BLaER1 treated with 17β-estradiol and CSF1 and Interleukin-3, amounts not matched to agents 10 nM and 100 nM (cell line): Measurements from ENCODE around the gene PSMC4.

Source experiments
- H3K27ac ChIP-seq, 11 experiments: shearing (Covaris generic); formaldehyde crosslinking; 2 replicates each; pipeline ENCODE4 v1.8.1; 2022
- H3K27me3 ChIP-seq, 11 experiments: shearing (Covaris generic); formaldehyde crosslinking; 2 replicates each; pipeline ENCODE4 v1.8.1; 2022
- H3K36me3 ChIP-seq, 11 experiments: shearing (Covaris generic); formaldehyde crosslinking; 2 replicates each; pipeline ENCODE4 v1.8.1; 2022
- H3K4me1 ChIP-seq, 10 experiments: shearing (Covaris generic); formaldehyde crosslinking; 2 replicates each; pipeline ENCODE4 v1.8.1; 2022
- H3K4me2 ChIP-seq, 11 experiments: shearing (Covaris generic); formaldehyde crosslinking; 2 replicates each; pipeline ENCODE4 v1.8.1; 2022
- H3K4me3 ChIP-seq, 10 experiments: shearing (Covaris generic); formaldehyde crosslinking; 2 replicates each; pipeline ENCODE4 v1.8.1; 2022
- H3K9ac ChIP-seq, 11 experiments: shearing (Covaris generic); formaldehyde crosslinking; 2 replicates each; pipeline ENCODE4 v1.8.1; 2022
- H3K9me3 ChIP-seq, 11 experiments: shearing (Covaris generic); formaldehyde crosslinking; replicated peaks in 1 of 11; 2 replicates each; pipeline ENCODE4 v1.8.1; 2022
- H4K20me1 ChIP-seq, 11 experiments: shearing (Covaris generic); formaldehyde crosslinking; 2 replicates each; pipeline ENCODE4 v1.8.1; 2022
- Cebpa-rat ChIP-seq, 11 experiments: shearing (Covaris generic); IDR thresholded peaks; 2 replicates each; pipeline ENCODE4 v1.8.1; 2022

Gene PSMC4

GRCh38 chr19:39986643-39987042 is 15.7 kb downstream of the PSMC4 start:
- Histone ChIP-seq H3K4me2 (no peak overlapping the region), H3K4me1 (peaks cover 0 to 26% (median 0%) of the 10 kb centered on the region in 10 experiments; a peak in 5 of 20 replicates), H3K27me3 (no peaks in the 10 kb centered on the region), H3K36me3 (peaks cover 32 to 82% (median 61%) of the 10 kb centered on the region in 11 experiments), H3K9me3 (peaks cover 57 to 74% (median 68%) of the 10 kb centered on the region in 11 experiments), H3K4me3 (no peak overlapping the region; a peak in 1 of 20 replicates), H4K20me1 (peaks cover 0 to 12% (median 4%) of the 10 kb centered on the region in 11 experiments; a peak in 5 of 22 replicates), H3K9ac (no peak overlapping the region), H3K27ac (no peak overlapping the region)
- TF ChIP-seq Cebpa-rat (IDR thresholded peaks at IDR 0.05): no peak

- H3K27ac ChIP-seq: no peak overlapping the region
Measured at GRCh38 chr19:39987167-39987566, 16.2 kb downstream of the PSMC4 start.

GRCh38 chr19:39987596-39987995 is 16.6 kb downstream of the PSMC4 start:
- Histone ChIP-seq H3K4me3 (no peak overlapping the region), H3K27ac (no peak overlapping the region), H3K9ac (no peak overlapping the region), H3K4me2 (no peak overlapping the region), H4K20me1 (peaks cover 0 to 12% (median 3%) of the 10 kb centered on the region in 11 experiments; a peak in 5 of 22 replicates), H3K36me3 (peaks cover 23 to 77% (median 52%) of the 10 kb centered on the region in 11 experiments), H3K27me3 (no peaks in the 10 kb centered on the region), H3K9me3 (peaks cover 47 to 67% (median 64%) of the 10 kb centered on the region in 11 experiments), H3K4me1 (peaks cover 0 to 26% (median 0%) of the 10 kb centered on the region in 10 experiments; a peak in 5 of 20 replicates)
- no peak for TF ChIP-seq Cebpa-rat (IDR thresholded peaks at IDR 0.05)

More at GRCh38 chr19:39987167-39987566, 16.2 kb downstream of the PSMC4 start:
- Histone ChIP-seq H3K4me1 (peaks cover 0 to 26% (median 0%) of the 10 kb centered on the region in 10 experiments; a peak in 5 of 20 replicates), H4K20me1 (peaks cover 0 to 12% (median 3%) of the 10 kb centered on the region in 11 experiments; a peak in 5 of 22 replicates), H3K4me3 (no peak overlapping the region; a peak in 1 of 20 replicates), H3K9ac (no peak overlapping the region), H3K4me2 (no peak overlapping the region), H3K9me3 (peaks cover 52 to 71% (median 67%) of the 10 kb centered on the region in 11 experiments), H3K27me3 (no peaks in the 10 kb centered on the region), H3K36me3 (peaks cover 27 to 77% (median 56%) of the 10 kb centered on the region in 11 experiments)
- TF ChIP-seq Cebpa-rat (IDR thresholded peaks at IDR 0.05): no peak

DNA sequence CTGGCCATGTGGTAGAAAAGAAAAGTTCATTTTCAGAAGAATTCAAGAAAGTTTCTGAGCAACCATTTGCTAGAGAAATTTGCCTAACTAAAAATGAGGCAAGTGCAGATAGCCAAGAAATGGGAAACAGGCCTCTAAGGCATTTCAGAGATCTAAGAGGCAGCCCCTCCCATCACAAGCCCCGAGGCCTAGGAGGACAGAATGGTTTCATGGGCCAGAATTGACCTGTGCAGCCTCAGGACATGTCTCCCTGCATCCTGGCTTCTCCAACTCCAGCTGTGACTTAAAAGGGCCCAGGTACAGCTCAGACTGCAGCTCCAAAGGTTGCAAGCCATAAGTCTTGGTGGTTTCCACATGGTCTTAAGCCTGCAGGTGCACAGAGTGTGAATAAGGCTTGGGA is 22.6 kb downstream of the PSMC4 start:
- no peak overlapping the region for H3K27ac ChIP-seq
- peaks cover 0 to 12% (median 3%) of the 10 kb centered on the region in 11 experiments; a peak in 4 of 22 replicates for H4K20me1 ChIP-seq
- H3K4me3 ChIP-seq: peak overlapping the region in 1 of 10 experiments; percentile 14; a peak in 1 of 20 replicates
- H3K9ac ChIP-seq: no peak overlapping the region
- H3K27me3 ChIP-seq: no peaks in the 10 kb centered on the region
- H3K9me3 ChIP-seq: peaks cover 21 to 36% (median 33%) of the 10 kb centered on the region in 11 experiments
- no peak for TF ChIP-seq Cebpa-rat (IDR thresholded peaks at IDR 0.05)
- H3K4me2 ChIP-seq: no peak overlapping the region
- peaks cover 11 to 27% (median 16%) of the 10 kb centered on the region in 10 experiments for H3K4me1 ChIP-seq
- peaks cover 10 to 50% (median 27%) of the 10 kb centered on the region in 11 experiments; a peak in 21 of 22 replicates for H3K36me3 ChIP-seq

- peaks cover 11 to 27% (median 16%) of the 10 kb centered on the region in 10 experiments for H3K4me1 ChIP-seq
- no peaks in the 10 kb centered on the region for H3K27me3 ChIP-seq
- no peak overlapping the region for H3K27ac ChIP-seq
- peak overlapping the region in 1 of 10 experiments; percentile 14; a peak in 1 of 20 replicates for H3K4me3 ChIP-seq
- no peak overlapping the region for H3K4me2 ChIP-seq
- peaks cover 20 to 31% (median 28%) of the 10 kb centered on the region in 11 experiments for H3K9me3 ChIP-seq
- no peak for TF ChIP-seq Cebpa-rat (IDR thresholded peaks at IDR 0.05)
- no peak overlapping the region for H3K9ac ChIP-seq
- peaks cover 7 to 43% (median 24%) of the 10 kb centered on the region in 11 experiments; a peak in 21 of 22 replicates for H3K36me3 ChIP-seq
- peaks cover 0 to 12% (median 3%) of the 10 kb centered on the region in 11 experiments; a peak in 4 of 22 replicates for H4K20me1 ChIP-seq
Measured at GRCh38 chr19:39994361-39994760, 23.4 kb downstream of the PSMC4 start.

DNA sequence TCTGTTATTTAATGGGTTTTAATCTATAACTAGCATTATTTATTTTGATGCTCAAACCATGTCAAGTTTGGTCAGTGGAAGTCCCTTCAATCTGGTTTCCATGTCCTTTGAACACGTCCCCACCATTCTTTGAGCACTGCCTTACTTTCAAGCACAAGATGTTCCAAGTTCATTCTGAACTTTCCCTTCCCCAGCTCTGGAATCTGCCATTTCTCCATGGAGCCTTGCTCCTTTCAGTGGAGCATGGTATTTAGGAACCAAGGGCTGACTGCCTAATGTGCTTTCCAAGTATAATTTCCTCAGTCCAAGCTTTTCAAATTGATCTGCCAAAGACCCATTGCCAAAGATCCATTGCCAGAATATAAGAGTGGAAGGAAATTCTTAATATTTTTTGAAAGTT is 24.8 kb downstream of the PSMC4 start:
- Histone ChIP-seq H3K4me3 (peak overlapping the region; percentile 61 to 80 (median 70)), H3K27ac (peak overlapping the region in 6 of 11 experiments; percentile 77 to 92 (median 84); a peak in 6 of 22 replicates), H3K36me3 (peaks cover 13 to 46% (median 24%) of the 10 kb centered on the region in 11 experiments), H3K27me3 (no peaks in the 10 kb centered on the region), H3K9ac (peak overlapping the region; percentile 79 to 89 (median 83); a peak in 18 of 22 replicates), H3K9me3 (peaks cover 20 to 31% (median 28%) of the 10 kb centered on the region in 11 experiments), H3K4me2 (peak overlapping the region; percentile 81 to 99 (median 85)), H3K4me1 (peaks cover 11 to 27% (median 16%) of the 10 kb centered on the region in 10 experiments), H4K20me1 (peaks cover 0 to 8% (median 3%) of the 10 kb centered on the region in 11 experiments; a peak in 4 of 22 replicates)
- no peak for TF ChIP-seq Cebpa-rat (IDR thresholded peaks at IDR 0.05)

GRCh38 chr19:39996218-39996810 is 25.3 kb downstream of the PSMC4 start:
- Histone ChIP-seq H3K4me3 (peak overlapping the region; percentile 61 to 80 (median 70)), H3K9me3 (peaks cover 20 to 31% (median 28%) of the 10 kb centered on the region in 11 experiments), H4K20me1 (peaks cover 0 to 2% (median 0%) of the 10 kb centered on the region in 11 experiments; a peak in 4 of 22 replicates), H3K4me2 (peak overlapping the region; percentile 81 to 99 (median 85)), H3K36me3 (peaks cover 13 to 44% (median 24%) of the 10 kb centered on the region in 11 experiments), H3K4me1 (peaks cover 11 to 24% (median 16%) of the 10 kb centered on the region in 10 experiments), H3K27ac (peak overlapping the region; percentile 77 to 92 (median 83)), H3K27me3 (no peaks in the 10 kb centered on the region), H3K9ac (peak overlapping the region; percentile 79 to 89 (median 83))
- TF ChIP-seq Cebpa-rat (IDR thresholded peaks at IDR 0.05): no peak

DNA sequence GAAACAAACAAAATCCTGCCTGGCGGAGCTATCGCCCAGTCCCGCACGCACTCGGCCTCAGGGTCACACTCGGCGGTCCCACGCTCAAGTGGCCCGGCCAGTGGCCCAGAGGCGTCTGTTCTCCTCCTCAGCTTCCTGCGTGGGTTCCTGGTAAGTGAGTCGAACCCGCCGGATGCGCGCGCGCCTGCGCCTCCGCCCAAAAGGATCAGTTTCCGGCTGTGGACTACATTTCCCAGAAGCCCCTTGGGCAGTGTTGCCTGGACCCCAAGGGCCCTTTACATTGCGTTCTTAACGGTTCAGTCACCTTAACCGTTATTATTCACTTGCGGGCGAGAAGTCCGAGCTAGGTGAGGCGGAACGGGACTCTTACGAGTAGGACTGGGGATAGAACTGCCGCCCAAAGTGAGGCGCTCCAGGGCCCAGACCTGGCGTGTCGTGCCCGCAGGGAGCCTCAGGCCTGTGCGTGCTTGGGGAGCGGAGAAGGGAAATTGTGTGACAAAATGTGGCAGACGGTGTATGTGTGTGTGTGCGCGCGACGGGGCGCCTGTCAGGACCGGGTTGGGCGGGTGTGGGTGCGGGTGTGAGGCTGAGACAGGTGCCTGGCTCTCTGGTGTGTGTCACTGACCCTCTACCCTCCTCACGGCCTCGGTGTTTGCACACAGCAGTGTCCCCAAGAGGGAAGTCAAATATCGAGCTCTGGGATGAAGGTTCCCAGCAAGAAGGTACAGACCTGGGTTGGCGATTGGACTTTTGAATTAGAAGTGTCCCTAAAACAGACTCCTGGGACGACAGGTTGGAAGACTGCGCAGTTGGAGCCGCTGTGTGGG is 26.1 kb downstream of the PSMC4 start, which contains the start of gene ZNF546:
Gene ZNF546 (plus strand): TSS at position 250 of the 827 bp plus-strand sequence. CDS start 1,267 bp downstream, outside the sequence.
- Histone ChIP-seq H3K4me1 (peaks cover 11 to 21% (median 16%) of the 10 kb centered on the region in 10 experiments), H3K36me3 (peaks cover 13 to 40% (median 22%) of the 10 kb centered on the region in 11 experiments), H3K4me2 (peak within 1 kb of the TSS; percentile 81 to 99 (median 85)), H4K20me1 (no peaks in the 10 kb centered on the region), H3K27me3 (no peaks in the 10 kb centered on the region), H3K27ac (peak within 1 kb of the TSS; percentile 77 to 92 (median 83)), H3K9ac (peak within 1 kb of the TSS; percentile 79 to 89 (median 83)), H3K4me3 (peak within 1 kb of the TSS; percentile 61 to 80 (median 70)), H3K9me3 (peaks cover 20 to 31% (median 28%) of the 10 kb centered on the region in 11 experiments)
- no peak for TF ChIP-seq Cebpa-rat (IDR thresholded peaks at IDR 0.05)
